Upper lobe of left lung (tissue), 6 donors: ENCODE results near the gene DPYD. TPM values are rescaled to one million over a fixed set of nuclear protein-coding genes. Genes with fewer than 3 reads are reported as not detected.

Experiments
- ATAC-seq, 2 donors: fragments of 200-7000 bp; cut with Tn5 transposase; one replicate each; pipeline ENCODE4 v1.9.1; 2022; ENCODE audit warnings: mild to moderate bottlenecking in 2 of 2, moderate library complexity in 2 of 2; ENCODE audit not compliant: low FRiP score in 2 of 2
- DNase-seq, 2 donors: peaks; one replicate each; pipeline ENCODE4 v3.0.0-alpha.2; 2019 to 2020
- H3K27ac ChIP-seq, 4 donors: fragments of 200-600 bp; sonication (generic); one replicate each; pipeline ENCODE4 v1.5.1; 2016 to 2019
- H3K27me3 ChIP-seq, 4 donors: fragments of 200-600 bp; sonication (generic); one replicate each; pipeline ENCODE4 v1.5.1; 2017 to 2019
- H3K36me3 ChIP-seq, 4 donors: fragments of 200-600 bp; sonication (generic); one replicate each; pipeline ENCODE4 v1.5.1; 2016 to 2019
- H3K4me1 ChIP-seq, 4 donors: fragments of 200-600 bp; sonication (generic); one replicate each; pipeline ENCODE4 v1.5.1; 2018 to 2019
- H3K4me3 ChIP-seq, 4 donors: fragments of 200-600 bp; sonication (generic); one replicate each; pipeline ENCODE4 v1.5.1; 2017 to 2019; ENCODE audit warnings: mild to moderate bottlenecking in 2 of 4, moderate library complexity in 1 of 4
- H3K9me3 ChIP-seq, 4 donors: fragments of 200-600 bp; sonication (generic); one replicate each; pipeline ENCODE4 v1.5.1; 2018 to 2019
- EP300 ChIP-seq, 4 donors: sonication (generic); formaldehyde crosslinking; IDR thresholded peaks; one replicate each; pipeline ENCODE4 v1.5.1; 2017; ENCODE audit warnings: antibody characterized with exemption in 4 of 4, control low read depth in 2 of 4
- POLR2A ChIP-seq, 4 donors: fragments of 450-650 bp; IDR thresholded peaks; one replicate each; pipeline ENCODE4 v1.5.1; 2016 to 2017; ENCODE audit warnings: antibody characterized with exemption in 4 of 4, mild to moderate bottlenecking in 2 of 4
- POLR2AphosphoS5 ChIP-seq, 2 donors: sonication (generic); formaldehyde crosslinking; IDR thresholded peaks; one replicate each; pipeline ENCODE4 v1.5.1; 2017; ENCODE audit warnings: antibody characterized with exemption in 2 of 2
- WGBS, 2 donors: methylation state at CpG; one replicate each; pipeline ENCODE4 v1.1.5; 2017 to 2018; 5-methylcytosine and 5-hydroxymethylcytosine counted together
- total RNA-seq, 6 donors: library from RNA; depleted of rRNA in 4 of 6; stranded (reverse); fragments of >200 nt in 4 of 6; gene quantifications; one replicate each; pipeline versions ENCODE4 v1.1.0 to v1.2.1, GENCODE V29; 2016 to 2021
- TF ChIP-seq, protein P1 (sequence below), 6 experiments: fragments of 450-650 bp in 4 of 6; fragments of 200-600 bp in 2 of 6; sonication (generic) in 2 of 6; IDR thresholded peaks; one replicate each; pipeline ENCODE4 v1.5.1; 2016 to 2019; ENCODE audit warnings: antibody characterized with exemption in 6 of 6
- donor health status: DM: no; HTN: no; CAD: no; lungs with moderate emphysema.
- donor health status: DM: no; HTN: yes; CAD: no; lungs with severe emphysema.

The DPYD gene
- total RNA-seq, 6 donors from 2014 or later, result 60.9 to 106 (median 79.7) TPM

DNA sequence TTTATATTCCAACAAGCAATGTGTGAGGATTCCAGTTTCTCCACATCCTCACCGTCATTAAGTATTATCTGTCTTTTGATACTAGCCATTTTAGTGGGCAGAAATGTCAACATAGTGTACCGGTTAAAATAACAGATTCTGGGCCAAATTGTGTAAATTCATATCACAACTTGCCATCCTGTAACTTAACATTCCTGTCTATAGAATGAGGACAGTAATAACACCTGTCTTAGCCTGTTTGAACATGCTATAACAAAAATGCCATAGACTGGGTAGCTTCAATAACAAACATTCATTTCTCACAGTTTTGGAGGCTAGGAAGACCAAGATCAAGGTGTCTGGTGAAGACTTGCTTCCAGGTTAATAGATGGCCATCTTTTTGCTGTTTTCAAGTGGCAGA lies 708.2 kb downstream of the DPYD start:
- no peak for ATAC-seq
- no peak for DNase-seq
- no peaks in the 10 kb centered on the region for H3K4me1 ChIP-seq
- TF ChIP-seq POLR2AphosphoS5 (IDR thresholded peaks at IDR 0.05), result no peak
- TF ChIP-seq POLR2A (IDR thresholded peaks at IDR 0.05), result no peak
- TF ChIP-seq EP300 (IDR thresholded peaks at IDR 0.05), result no peak
- TF ChIP-seq, protein P1, sequence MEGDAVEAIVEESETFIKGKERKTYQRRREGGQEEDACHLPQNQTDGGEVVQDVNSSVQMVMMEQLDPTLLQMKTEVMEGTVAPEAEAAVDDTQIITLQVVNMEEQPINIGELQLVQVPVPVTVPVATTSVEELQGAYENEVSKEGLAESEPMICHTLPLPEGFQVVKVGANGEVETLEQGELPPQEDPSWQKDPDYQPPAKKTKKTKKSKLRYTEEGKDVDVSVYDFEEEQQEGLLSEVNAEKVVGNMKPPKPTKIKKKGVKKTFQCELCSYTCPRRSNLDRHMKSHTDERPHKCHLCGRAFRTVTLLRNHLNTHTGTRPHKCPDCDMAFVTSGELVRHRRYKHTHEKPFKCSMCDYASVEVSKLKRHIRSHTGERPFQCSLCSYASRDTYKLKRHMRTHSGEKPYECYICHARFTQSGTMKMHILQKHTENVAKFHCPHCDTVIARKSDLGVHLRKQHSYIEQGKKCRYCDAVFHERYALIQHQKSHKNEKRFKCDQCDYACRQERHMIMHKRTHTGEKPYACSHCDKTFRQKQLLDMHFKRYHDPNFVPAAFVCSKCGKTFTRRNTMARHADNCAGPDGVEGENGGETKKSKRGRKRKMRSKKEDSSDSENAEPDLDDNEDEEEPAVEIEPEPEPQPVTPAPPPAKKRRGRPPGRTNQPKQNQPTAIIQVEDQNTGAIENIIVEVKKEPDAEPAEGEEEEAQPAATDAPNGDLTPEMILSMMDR (IDR thresholded peaks at IDR 0.05), result no peak
- H3K27me3 ChIP-seq, result no peaks in the 10 kb centered on the region
- H3K9me3 ChIP-seq, result no peaks in the 10 kb centered on the region
- no peaks in the 10 kb centered on the region for H3K36me3 ChIP-seq
- H3K27ac ChIP-seq, result no peak overlapping the region
- 93% methylated on average over 2 of the region's 2 CpGs for WGBS, 2 donors
- H3K4me3 ChIP-seq, result no peak overlapping the region

- 81 to 85% methylated on average over 1 of the region's 1 CpG for WGBS, 2 donors
- Histone ChIP-seq H3K27me3 (no peaks in the 10 kb centered on the region), H3K4me1 (no peaks in the 10 kb centered on the region), H3K9me3 (no peaks in the 10 kb centered on the region), H3K27ac (no peak overlapping the region), H3K36me3 (no peaks in the 10 kb centered on the region), H3K4me3 (no peak overlapping the region)
- DNase-seq, result no peak
- TF ChIP-seq EP300 (IDR thresholded peaks at IDR 0.05) (no peak), POLR2A (IDR thresholded peaks at IDR 0.05) (no peak), POLR2AphosphoS5 (IDR thresholded peaks at IDR 0.05) (no peak)
- TF ChIP-seq, protein P1 (IDR thresholded peaks at IDR 0.05), result no peak
- no peak for ATAC-seq
These were observed 710.5 kb downstream of the DPYD start for GRCh38 chr1:97210307-97210706.

- Histone ChIP-seq H3K4me1 (no peaks in the 10 kb centered on the region), H3K27ac (no peak overlapping the region), H3K36me3 (no peaks in the 10 kb centered on the region), H3K9me3 (no peaks in the 10 kb centered on the region), H3K27me3 (no peaks in the 10 kb centered on the region), H3K4me3 (no peak overlapping the region)
- 79 to 83% methylated on average over 3 of the region's 3 CpGs for WGBS, 2 donors
- DNase-seq, result no peak
- no peak for TF ChIP-seq EP300 (IDR thresholded peaks at IDR 0.05)
- TF ChIP-seq POLR2AphosphoS5 (IDR thresholded peaks at IDR 0.05), result no peak
- TF ChIP-seq POLR2A (IDR thresholded peaks at IDR 0.05), result no peak
- TF ChIP-seq, protein P1 (IDR thresholded peaks at IDR 0.05), result no peak
- no peak for ATAC-seq
These were observed 711.4 kb downstream of the DPYD start for GRCh38 chr1:97209381-97209957.

DNA sequence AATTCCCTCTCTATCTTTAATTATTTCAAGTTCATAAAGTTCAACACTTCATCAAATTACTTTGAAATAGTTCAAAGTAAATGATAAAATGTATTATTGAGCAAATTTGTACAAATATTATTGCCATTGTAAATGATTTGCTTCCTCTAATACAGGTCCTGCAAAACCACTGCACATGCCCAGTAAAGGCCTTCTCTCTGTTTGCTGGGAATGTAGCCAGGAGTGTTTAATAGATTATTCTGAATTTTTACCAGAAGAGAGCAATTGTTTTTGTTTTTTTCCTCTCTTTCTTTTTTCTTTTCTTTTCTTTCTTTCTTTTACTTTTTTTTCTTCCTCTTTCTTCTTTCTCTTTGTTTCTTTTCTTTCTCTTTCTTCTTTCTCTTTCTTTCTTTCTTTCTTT lies 713.0 kb downstream of the DPYD start:
- DNase-seq (no peak), ATAC-seq (no peak)
- H3K4me1 ChIP-seq, result no peaks in the 10 kb centered on the region
- H3K4me3 ChIP-seq, result no peak overlapping the region
- TF ChIP-seq POLR2AphosphoS5 (IDR thresholded peaks at IDR 0.05) (no peak), POLR2A (IDR thresholded peaks at IDR 0.05) (no peak)
- H3K27ac ChIP-seq, result no peak overlapping the region
- no peaks in the 10 kb centered on the region for H3K36me3 ChIP-seq
- no peaks in the 10 kb centered on the region for H3K27me3 ChIP-seq
- H3K9me3 ChIP-seq, result no peaks in the 10 kb centered on the region

DNA sequence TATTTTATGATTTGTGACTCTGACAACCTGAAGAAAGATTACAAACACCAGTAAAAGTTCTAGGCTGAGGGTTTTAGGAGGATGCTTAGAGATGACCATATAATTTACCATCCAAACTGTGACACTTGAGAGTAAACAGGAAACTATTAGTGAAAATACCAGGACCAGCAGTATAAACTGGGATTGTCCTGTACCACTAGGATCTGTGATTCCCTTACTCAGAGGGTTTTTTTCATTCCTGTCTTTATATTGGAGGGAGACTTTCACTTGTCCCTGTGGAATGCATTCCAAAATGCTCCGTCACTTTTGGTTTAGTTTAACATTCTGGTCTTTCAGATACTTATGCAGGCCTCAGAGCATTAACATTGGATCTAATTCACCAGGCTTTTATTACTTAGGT lies 716.4 kb downstream of the DPYD start:
- ATAC-seq, result peak in 1 of 2 donors; percentile 45
- no peak for DNase-seq
- H3K27me3 ChIP-seq, result no peaks in the 10 kb centered on the region

More for the DNA sequence above, 716.4 kb downstream of the DPYD start:
- whole genome bisulfite sequencing, 2 donors, result 48 to 57% methylated on average over 1 of the region's 1 CpG
- Histone ChIP-seq H3K9me3 (no peaks in the 10 kb centered on the region), H3K36me3 (no peaks in the 10 kb centered on the region), H3K27ac (no peak overlapping the region), H3K4me1 (no peaks in the 10 kb centered on the region), H3K4me3 (no peak overlapping the region)
- TF ChIP-seq POLR2A (IDR thresholded peaks at IDR 0.05) (no peak), POLR2AphosphoS5 (IDR thresholded peaks at IDR 0.05) (no peak), EP300 (IDR thresholded peaks at IDR 0.05) (no peak)
- TF ChIP-seq, protein P1 (IDR thresholded peaks at IDR 0.05), result no peak
